ENCODE measurements around the gene CCL11.
"Not testable (repeated sequence)": the region's sequence is repeated elsewhere in the genome, so short reads cannot be mapped to it uniquely, and the experiment has no call there.

CCL11 gene

GRCh38 chr17:34312080-34312479 is 26.5 kb downstream of the CCL11 start:
- DNase-seq: no peak

- no peak for DNase-seq
Measured at GRCh38 chr17:34313164-34313563, 27.6 kb downstream of the CCL11 start.

- no peak for DNase-seq
Measured at GRCh38 chr17:34314279-34314678, 28.7 kb downstream of the CCL11 start.

GRCh38 chr17:34318474-34318873 is 32.9 kb downstream of the CCL11 start:
- DNase-seq: no peak

GRCh38 chr17:34319039-34319483 is 33.5 kb downstream of the CCL11 start, which contains the start of gene CCL8:
Gene CCL8 (plus strand): TSS chr17:34319435. CDS start chr17:34319502, 67 bp downstream.
- DNase-seq: no peak

- DNase-seq: no peak
Measured at GRCh38 chr17:34321964-34322363, 36.4 kb downstream of the CCL11 start.

GRCh38 chr17:34327580-34327979 is 42.0 kb downstream of the CCL11 start:
- not testable (repeated sequence) for DNase-seq

GRCh38 chr17:34337701-34338100 is 52.2 kb downstream of the CCL11 start:
- no peak for DNase-seq

Measured in DMS79 treated with DMSO at 0.1 percent for 48 hours (cell line).